ENCODE measurements around the gene CALCOCO1. TPM values are rescaled to one million over a fixed set of nuclear protein-coding genes. Genes with fewer than 3 reads are reported as not detected.

Gene CALCOCO1
- total RNA-seq, 1 experiment from 2014 or later = 49.4 TPM

- H3K9me3 Mint-ChIP-seq (ENCODE audit: unreplicated experiment) = no peaks in the 10 kb centered on the region
- TF ChIP-seq CTCF (IDR thresholded peaks at IDR 0.05; ENCODE audit: unreplicated experiment) = no peak
- intact Hi-C loops (cut with micrococcal nuclease) = loop anchor here (10.0 kb wide), 1 partner anchor 346 kb away; the partner anchor contains the start of gene AAAS
- no TSS peak for BruUV-seq (replicated peaks)
- H3K27me3 Mint-ChIP-seq (ENCODE audit: insufficient read depth, unreplicated experiment) = no peaks in the 10 kb centered on the region
- H3K36me3 Mint-ChIP-seq (ENCODE audit: insufficient read depth, unreplicated experiment) = peaks cover 94% of the 10 kb centered on the region
- ChIA-PET CTCF (interaction anchor here (0.6 to 0.8 kb wide), 2 partner anchors 71 to 72 kb away, joined by 3 read pairs; no protein-coding TSS in a partner anchor), POLR2A (interaction anchor here (0.6 to 1.3 kb wide), 5 partner anchors 7 to 170 kb away, joined by 3 to 4 read pairs (median 3); no protein-coding TSS in a partner anchor)
- H3K4me1 Mint-ChIP-seq (ENCODE audit: insufficient read depth, unreplicated experiment) = peaks cover 6% of the 10 kb centered on the region
- DNase-seq (ENCODE audit: unreplicated experiment) = no peak
- H3K4me3 Mint-ChIP-seq (ENCODE audit: unreplicated experiment) = no peak overlapping the region
- no peak overlapping the region for H3K27ac Mint-ChIP-seq (ENCODE audit: low read depth, unreplicated experiment)
Observed at GRCh38 chr12:53670971-53671370, 56.3 kb downstream of the CALCOCO1 start.

GRCh38 chr12:53670308-53670707 lies 56.9 kb downstream of the CALCOCO1 start:
- no peak for TF ChIP-seq CTCF (IDR thresholded peaks at IDR 0.05; ENCODE audit: unreplicated experiment)
- H3K4me1 Mint-ChIP-seq (ENCODE audit: insufficient read depth, unreplicated experiment) = peaks cover 6% of the 10 kb centered on the region
- intact Hi-C loops (cut with micrococcal nuclease) = loop anchor here (10.0 kb wide), 1 partner anchor 346 kb away; the partner anchor contains the start of gene AAAS
- no peaks in the 10 kb centered on the region for H3K9me3 Mint-ChIP-seq (ENCODE audit: unreplicated experiment)
- BruUV-seq (replicated peaks) = no TSS peak
- no peak overlapping the region for H3K27ac Mint-ChIP-seq (ENCODE audit: low read depth, unreplicated experiment)
- CTCF ChIA-PET = interaction anchor here (0.6 to 0.8 kb wide), 4 partner anchors 18 to 73 kb away, joined by 3 read pairs; no protein-coding TSS in a partner anchor
- DNase-seq (ENCODE audit: unreplicated experiment) = peak; percentile 17
- no peaks in the 10 kb centered on the region for H3K27me3 Mint-ChIP-seq (ENCODE audit: insufficient read depth, unreplicated experiment)
- peaks cover 95% of the 10 kb centered on the region for H3K36me3 Mint-ChIP-seq (ENCODE audit: insufficient read depth, unreplicated experiment)
- POLR2A ChIA-PET = interaction anchor here (0.5 to 1.3 kb wide), 5 partner anchors 8 to 170 kb away, joined by 3 to 4 read pairs (median 3); no protein-coding TSS in a partner anchor
- no peak overlapping the region for H3K4me3 Mint-ChIP-seq (ENCODE audit: unreplicated experiment)

- ChIA-PET POLR2A (interaction anchor here (1.2 to 2.2 kb wide), 2 partner anchors 9 to 166 kb away, joined by 3 to 8 read pairs; partner anchors contain the start of genes ATP5MC2 and TARBP2), CTCF (interaction anchor here (0.9 to 1.2 kb wide), 2 partner anchors 8 to 9 kb away, joined by 3 to 5 read pairs; partner anchors contain the start of gene ATP5MC2)
- TF ChIP-seq CTCF (IDR thresholded peaks at IDR 0.05; ENCODE audit: unreplicated experiment) = no peak
- no TSS peak for BruUV-seq (replicated peaks)
- DNase-seq (ENCODE audit: unreplicated experiment) = no peak
- intact Hi-C loops (cut with micrococcal nuclease) = no loop called here
- H3K36me3 Mint-ChIP-seq (ENCODE audit: insufficient read depth, unreplicated experiment) = peaks cover 100% of the 10 kb centered on the region
- H3K27ac Mint-ChIP-seq (ENCODE audit: low read depth, unreplicated experiment) = no peak overlapping the region
- H3K4me3 Mint-ChIP-seq (ENCODE audit: unreplicated experiment) = no peak overlapping the region
- no peaks in the 10 kb centered on the region for H3K9me3 Mint-ChIP-seq (ENCODE audit: unreplicated experiment)
- H3K27me3 Mint-ChIP-seq (ENCODE audit: insufficient read depth, unreplicated experiment) = no peaks in the 10 kb centered on the region
- H3K4me1 Mint-ChIP-seq (ENCODE audit: insufficient read depth, unreplicated experiment) = peaks cover 6% of the 10 kb centered on the region
Observed at GRCh38 chr12:53667080-53667479, 60.2 kb downstream of the CALCOCO1 start.

GRCh38 chr12:53664936-53665335 lies 62.3 kb downstream of the CALCOCO1 start:
- peaks cover 86% of the 10 kb centered on the region for H3K36me3 Mint-ChIP-seq (ENCODE audit: insufficient read depth, unreplicated experiment)
- no peak for TF ChIP-seq CTCF (IDR thresholded peaks at IDR 0.05; ENCODE audit: unreplicated experiment)
- intact Hi-C loops (cut with micrococcal nuclease) = no loop called here
- POLR2A ChIA-PET = interaction anchor here (2.1 to 2.4 kb wide), 2 partner anchors 11 to 39 kb away, joined by 5 to 15 read pairs; partner anchors contain the start of genes ATF7 and ATP5MC2
- no TSS peak for BruUV-seq (replicated peaks)
- H3K4me1 Mint-ChIP-seq (ENCODE audit: insufficient read depth, unreplicated experiment) = no peaks in the 10 kb centered on the region
- no peak overlapping the region for H3K4me3 Mint-ChIP-seq (ENCODE audit: unreplicated experiment)
- CTCF ChIA-PET = interaction anchor here (1.9 kb wide), 1 partner anchor 81 kb away, joined by 4 read pairs; no protein-coding TSS in a partner anchor
- H3K9me3 Mint-ChIP-seq (ENCODE audit: unreplicated experiment) = no peaks in the 10 kb centered on the region
- no peak overlapping the region for H3K27ac Mint-ChIP-seq (ENCODE audit: low read depth, unreplicated experiment)
- DNase-seq (ENCODE audit: unreplicated experiment) = no peak
- H3K27me3 Mint-ChIP-seq (ENCODE audit: insufficient read depth, unreplicated experiment) = no peaks in the 10 kb centered on the region

All from MCF 10A (cell line).